GM21526 (cell line): ENCODE measurements around the gene CCNI2.
"Not testable (repeated sequence)": the region's sequence is repeated elsewhere in the genome, so short reads cannot be mapped to it uniquely, and the experiment has no call there.

Experiments
- ATAC-seq: cut with Tn5 transposase; IDR thresholded peaks from one replicate; pipeline ENCODE4 v1.9.1; 2021; ENCODE audit warnings: moderate library complexity; ENCODE audit not compliant: unreplicated experiment, low FRiP score

The CCNI2 gene

DNA sequence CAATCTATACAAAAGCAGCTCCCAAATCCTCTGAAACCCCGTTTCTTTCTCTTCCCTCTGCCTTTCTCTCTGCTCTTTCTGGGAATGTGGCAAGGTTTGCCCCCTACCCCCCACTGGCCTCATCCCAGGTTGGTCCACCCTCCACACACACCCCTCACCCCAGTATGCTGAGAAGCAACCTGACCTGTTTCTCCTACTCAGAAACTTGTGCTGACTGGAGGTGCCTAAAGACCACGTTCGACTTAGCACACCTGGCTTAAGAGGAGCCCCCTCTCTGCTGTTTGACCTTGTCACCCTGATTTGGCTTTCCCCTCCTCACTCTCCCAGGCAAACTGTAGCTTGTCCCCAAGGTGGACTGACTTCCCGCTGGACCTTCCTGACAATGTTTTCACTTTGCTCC, 30.9 kb downstream of the CCNI2 start:
- no peak for ATAC-seq

DNA sequence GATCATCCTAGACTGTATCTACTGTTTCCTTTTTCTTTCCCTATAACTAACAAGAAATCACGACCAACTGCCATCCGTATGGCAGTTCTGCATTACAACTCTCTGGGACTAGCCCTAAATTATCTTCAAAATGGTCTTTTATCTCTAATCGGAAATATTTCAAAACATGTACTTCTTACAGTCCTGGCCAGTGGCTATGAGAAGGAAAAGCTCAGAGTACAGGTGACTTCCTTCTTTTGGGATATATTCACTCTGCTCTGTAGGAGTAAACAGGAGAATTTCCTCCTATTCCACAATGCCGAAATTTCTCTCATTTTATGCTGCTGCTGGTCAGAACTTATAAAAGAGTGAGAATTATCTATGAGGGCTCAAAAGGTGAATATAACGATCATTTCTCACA, 31.6 kb downstream of the CCNI2 start:
- ATAC-seq, result no peak

DNA sequence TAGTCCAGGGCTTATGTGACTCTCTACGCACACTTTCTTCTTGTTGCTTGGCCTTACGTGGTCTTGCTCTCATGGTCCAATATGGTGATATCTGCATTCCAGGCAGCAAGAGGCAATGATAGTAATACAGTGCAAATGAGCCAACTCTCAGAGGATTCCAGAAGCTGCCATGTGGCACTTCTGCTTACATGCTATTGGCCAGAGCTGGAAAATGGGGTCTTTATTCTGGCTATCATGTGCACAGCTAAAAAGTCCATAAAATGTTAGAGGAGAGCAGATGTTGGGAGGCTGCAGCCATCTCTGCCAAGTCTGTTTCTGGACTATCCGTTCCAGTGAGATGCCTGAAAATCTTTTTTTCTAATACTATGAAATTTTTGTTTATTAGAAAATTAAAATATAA, 32.7 kb downstream of the CCNI2 start:
- ATAC-seq, result no peak

DNA sequence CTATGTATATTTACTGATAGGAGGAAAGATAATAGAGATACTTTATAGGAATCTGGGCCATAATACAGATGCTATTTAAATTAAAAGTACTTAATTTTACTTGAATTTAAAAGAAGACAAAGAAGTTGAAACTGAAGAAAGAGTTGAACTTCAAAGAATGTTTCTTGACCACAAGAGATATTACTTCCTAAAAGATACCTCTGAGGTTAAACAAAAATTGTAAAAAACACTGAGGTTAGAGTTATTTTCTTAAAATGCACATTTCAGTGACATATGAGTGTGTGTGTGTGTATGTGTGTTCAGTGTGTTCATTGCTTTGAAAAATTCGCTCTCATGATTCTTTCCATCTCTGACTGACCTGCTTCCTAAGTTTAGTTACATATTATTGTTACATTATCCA, 33.4 kb downstream of the CCNI2 start:
- no peak for ATAC-seq

DNA sequence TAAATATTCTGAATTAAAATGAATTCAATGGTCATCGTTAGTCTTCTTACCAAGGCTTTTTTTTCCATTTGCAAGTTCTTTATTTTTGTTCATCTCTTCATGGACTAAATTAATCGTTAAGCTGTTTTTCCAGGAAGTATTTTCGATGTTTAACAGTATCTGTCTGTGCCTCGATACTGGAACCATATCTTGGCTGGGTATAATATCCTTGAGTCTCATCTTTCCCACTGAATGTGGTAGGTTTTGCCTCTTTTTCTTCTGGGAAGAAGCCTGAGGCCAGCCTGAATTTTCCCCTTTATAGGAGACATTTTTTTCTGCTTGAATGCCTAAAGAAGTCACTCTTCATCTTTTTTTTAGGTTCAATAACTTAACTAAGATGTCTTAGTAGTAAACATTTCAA, 33.8 kb downstream of the CCNI2 start:
- no peak for ATAC-seq

DNA sequence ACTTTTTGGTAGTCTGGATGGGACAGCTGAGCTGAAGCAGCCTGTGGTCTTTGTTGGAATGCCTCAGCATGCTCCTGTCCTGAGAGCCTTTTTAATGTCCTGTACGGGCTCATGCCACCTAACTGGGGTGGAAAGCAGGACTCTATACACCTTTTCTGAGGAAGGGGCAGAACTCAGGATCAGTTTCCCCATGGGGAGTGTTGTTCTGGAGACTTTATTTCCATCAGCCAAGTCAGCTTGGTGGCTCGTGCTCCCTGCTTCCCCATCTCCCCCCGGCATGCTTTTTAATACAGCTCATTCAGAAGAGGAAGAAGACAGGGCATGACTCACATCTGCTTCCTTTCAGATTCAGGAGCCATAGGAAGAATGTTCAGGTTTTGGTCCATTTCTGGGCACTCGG, 34.9 kb downstream of the CCNI2 start:
- no peak for ATAC-seq

DNA sequence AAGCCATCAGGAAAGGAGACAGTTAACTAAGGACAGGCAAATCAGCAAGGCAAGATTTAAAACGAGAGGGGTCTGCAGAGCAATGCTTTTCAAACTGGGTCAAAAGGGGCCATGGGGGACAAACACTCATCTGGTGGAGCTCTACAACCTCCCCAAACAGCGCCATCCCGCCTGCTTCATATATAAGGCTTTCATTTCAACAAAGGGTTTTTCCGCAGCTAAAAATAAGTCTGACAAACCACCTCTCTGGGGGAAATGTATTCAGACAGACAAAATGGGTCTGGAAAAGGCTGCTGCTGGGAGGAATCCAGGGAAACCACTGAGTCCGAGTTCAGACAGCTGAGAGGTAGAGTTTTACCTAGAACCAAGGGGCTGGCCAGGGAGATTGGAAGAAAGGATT, 38.1 kb downstream of the CCNI2 start:
- ATAC-seq, result no peak

DNA sequence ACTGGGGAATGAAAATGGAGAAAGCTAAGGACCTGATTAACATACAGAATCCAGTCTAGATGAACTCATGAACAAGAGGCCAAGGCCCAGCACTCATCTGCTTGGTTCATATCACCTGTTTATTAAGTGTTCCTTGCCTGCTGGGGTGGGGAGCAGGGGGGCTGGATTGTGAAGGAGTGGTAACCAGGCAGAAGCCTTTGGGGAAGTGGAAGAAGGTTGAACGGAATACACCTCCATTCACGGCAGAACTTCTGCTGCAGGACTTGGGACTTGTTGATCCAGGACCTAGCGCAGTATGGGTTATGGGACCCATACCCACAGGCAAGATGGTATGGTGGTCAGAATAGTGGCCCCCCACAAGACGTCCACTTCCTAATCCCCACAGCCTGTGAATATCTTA, 38.6 kb downstream of the CCNI2 start:
- no peak for ATAC-seq

DNA sequence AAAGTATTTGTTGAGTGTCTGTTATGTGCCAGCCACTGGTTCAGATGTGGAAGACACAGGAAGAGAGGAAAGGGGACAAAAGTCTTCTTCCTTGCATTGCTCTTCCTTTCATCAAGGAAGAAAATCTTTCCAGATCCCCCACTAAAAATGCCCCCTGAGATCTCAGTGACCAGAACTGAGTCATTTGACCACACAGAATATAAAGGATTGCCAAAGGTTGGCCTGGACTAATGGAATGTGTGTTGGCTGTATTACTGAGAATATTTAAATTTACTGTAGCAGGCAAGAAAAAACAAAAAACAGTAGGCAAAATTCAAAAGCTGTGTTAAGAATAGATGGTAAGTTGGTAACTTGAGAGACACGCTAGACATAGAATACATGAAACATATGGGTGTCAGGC, 39.9 kb downstream of the CCNI2 start:
- no peak for ATAC-seq

DNA sequence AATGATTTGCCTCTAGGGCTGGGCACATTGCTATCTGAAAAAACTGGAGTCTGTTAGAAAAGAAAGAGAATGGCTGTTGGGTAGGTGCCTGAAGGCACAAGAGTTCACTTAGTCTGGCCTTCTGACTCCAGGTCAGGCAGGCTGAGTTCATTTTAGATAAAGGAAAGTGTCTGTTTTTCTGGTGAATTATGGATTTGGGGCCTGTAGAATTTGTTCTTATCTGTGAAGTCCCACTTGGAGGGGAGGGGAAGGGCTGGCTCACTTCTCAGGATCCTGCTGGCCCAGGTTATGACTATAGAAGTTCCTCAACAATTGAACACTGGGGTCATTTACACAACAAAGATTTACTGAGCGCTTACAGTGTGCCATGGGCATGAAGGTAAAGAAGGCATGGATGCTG, 41.3 kb downstream of the CCNI2 start:
- ATAC-seq, result no peak

DNA sequence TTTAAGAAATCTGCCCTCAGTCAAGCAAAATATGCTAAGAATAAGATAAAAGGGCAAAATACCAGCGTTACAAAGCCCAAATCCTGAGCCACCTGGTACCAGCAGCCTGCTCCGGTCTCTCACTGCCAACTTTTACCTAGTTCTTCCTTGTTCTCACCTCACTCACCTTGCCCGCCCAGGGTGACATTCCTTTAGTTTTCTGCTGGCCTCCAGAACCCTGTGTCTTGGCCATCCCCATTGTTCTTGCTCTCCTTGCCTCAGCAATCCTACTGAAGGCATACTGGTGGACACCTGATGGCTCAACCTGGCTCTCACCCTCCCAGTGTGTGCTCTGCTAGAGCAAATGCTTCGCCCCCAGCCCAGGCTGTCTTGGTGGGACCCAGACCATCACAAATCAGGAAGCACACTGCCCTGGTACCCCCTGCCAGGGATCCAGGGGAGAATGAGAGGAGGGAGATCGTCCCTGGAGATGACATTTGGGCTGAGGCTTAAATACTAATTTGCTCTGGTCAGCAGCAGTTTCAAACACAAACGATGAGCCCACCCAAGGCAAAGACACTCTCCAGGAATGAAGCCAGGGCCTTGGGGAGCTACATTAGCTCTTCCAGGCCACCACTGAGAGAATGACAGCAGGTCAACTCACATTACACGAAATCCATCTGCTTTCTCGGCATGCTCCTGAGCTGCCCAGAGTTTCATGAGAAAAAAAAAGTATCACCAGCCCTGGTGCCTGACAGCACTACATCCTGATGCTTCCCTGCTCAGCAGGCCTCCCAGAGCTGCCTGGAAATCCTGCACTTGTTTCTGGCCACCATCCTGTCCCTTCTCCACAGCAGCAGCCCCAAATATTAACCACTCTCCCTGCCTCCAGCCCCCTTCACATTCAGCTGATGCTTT, 42.0 kb downstream of the CCNI2 start:
- no peak for ATAC-seq

DNA sequence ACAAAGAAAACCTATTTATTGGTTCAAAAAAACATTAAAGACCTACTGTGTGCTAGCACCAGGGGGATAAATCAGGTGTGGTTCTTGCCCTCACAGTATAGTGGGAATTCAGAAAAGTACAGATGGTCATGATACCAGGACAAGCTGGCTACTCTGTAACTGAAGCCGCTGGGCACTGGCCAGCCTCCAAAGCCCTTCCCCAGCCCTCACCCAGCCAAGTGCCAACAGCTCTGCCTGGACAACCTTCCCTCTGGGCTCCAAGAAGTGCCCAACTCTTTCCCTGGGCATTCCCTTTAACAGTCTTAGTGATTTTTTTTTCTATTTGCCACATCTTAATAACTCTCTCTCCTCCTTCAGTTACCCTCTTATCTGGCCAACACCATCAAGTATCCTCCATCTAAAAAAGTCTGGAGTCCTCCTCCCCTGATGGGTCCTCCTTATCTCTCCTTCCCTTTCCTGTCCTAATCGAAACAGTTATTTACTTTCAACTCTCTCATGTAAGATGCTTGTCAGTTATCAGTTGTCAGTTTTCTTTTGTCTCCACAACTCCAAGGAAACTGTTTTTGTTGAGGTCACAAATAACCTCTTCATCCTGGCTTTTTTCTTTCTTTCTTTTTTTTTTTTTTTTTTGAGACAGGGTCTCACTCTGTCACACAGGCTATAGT, 43.1 kb downstream of the CCNI2 start:
- no peak for ATAC-seq

DNA sequence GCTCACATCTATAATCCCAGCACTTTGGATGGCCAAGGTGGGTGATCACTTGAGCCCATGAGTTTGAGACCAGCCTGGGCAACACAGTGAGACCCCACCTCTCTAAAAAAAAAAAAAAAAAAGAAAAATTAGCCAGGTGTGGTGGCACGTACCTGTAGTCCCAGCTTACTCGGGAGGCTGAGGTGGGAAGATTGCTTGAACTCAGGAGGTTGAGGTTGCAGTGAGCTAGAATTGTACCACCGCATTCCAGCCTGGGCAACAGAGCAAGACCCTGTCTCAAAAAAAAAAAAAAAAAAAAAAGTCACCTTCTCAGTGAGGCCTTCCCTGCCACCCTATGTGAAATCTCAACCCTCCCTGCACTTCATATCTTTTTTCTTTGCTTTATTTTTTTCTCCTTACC, 43.8 kb downstream of the CCNI2 start:
- ATAC-seq, result no peak

DNA sequence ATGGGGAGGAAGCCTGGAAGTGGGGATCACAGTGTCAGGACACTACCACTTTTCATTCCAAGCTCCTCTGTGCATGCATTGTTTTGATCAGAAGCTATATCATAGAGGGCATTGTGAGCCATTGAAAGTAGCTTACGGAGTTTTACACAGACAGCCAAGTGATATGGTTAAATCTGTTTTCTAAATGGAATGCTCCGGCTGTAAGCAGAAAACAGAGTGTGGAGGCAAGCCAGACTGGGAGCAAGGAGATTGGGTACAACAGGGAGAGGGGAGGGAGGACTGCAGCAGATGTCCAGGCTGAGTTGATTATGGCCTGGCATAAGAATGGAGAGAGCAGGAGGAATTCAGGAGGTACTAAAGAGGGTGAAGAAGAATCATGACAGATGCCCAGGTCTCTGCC, 50.4 kb downstream of the CCNI2 start:
- ATAC-seq, result no peak

DNA sequence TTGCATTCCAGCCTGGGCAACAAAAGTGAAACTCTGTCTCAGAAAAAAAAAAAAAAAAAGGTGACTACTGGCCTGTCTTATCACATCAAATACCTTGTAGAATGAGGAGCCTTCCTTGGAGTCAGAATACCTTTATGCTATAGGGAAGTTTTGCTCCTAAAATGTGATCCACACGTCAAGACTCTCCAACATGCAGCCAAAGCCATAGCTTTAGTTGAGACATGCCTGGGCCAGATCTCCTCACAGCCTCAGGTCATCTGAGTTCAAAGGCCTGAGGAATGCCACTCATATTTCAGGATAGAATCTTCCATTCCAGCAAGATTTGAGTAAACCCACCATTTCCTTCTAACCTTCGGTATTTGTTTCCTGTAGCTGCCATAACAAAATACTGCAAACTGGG, 52.2 kb downstream of the CCNI2 start:
- no peak for ATAC-seq

DNA sequence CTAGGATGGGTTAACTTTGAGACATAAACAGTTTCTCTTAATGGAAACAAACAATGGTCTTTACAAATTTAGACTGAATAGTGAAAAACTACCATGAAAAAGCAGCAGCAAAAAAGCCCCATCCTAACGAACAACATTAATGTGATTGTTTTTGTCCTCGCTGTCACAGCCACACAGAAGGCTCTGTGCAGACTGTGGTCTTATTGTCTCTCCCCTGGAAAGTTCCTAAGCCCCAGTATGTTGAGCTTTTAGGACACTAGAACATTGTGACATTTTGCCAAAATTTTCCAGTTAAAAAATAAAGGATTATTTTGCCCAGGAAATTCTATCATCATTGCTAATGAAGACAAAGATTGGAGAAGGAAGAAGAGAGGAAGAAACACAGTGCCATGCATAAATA, 53.3 kb downstream of the CCNI2 start:
- ATAC-seq, result no peak

DNA sequence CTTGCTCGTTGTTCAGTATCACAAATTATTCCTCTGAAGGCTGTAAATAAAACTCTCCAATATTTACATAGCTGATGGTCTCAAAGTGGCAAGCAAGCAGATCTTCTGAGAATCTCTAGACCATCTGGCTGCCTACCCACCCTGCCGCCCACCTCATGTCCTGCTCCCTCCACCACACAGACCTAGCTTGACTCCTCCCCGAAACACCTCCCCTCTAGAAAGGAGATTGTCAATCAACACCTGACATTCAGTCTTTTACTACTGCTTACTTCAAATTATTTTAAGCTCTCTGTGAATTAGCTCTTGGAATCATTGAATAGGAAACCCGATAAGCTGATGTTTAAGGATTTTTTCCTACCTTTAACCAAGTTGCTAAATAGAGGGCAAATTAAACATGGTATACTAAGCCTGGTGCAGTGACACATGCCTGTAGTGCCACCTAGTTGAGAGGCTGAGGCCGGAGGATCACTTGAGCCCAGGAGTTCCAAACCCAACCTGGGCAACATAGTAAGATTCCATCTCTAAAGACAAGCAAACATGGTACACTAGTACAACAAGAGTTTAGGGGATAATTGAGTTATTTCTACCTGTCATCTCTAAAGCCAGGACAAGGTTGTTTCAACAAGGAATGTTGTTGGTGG, 54.9 kb downstream of the CCNI2 start:
- no peak for ATAC-seq

DNA sequence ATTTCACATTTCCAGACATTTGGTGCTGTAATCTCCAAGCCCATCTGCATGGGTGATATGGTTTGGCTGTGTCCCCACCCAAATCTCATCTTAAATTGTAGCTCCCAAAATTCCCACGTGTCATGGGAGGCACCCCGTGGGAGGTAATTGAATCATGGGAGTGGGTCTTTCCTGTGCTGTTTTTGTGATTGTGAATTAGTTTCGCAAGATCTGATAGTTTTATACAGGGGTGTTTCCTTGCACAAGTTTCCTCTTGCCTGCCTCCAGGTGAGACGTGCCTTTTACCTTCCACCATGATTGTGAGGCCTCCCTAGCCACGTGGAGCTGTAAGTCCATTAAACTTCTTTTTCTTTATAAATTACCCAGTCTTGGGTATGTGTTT, 55.5 kb downstream of the CCNI2 start:
- not testable (repeated sequence) for ATAC-seq
